Stimulated activated CD4-positive, alpha-beta T cell treated with anti-CD3 and anti-CD28 coated beads, TNF-alpha, amount 100 ng/mL, for 1 hour (primary cell): Measurements from ENCODE around the gene MAST2.

Experiments used
- DNase-seq, 3 donors: peaks; one replicate each; pipeline ENCODE4 v3.0.0-alpha.2; 2020; ENCODE audit warnings: low read depth in 3 of 3, low spot score in 1 of 3

MAST2 gene

GRCh38 chr1:45803299-45803780 is at the start of gene MAST2:
Gene MAST2 (plus strand): TSS chr1:45803612. CDS start chr1:45803896, 284 bp downstream.
- DNase-seq, result peak; percentile 57 to 77 (median 63)

DNA sequence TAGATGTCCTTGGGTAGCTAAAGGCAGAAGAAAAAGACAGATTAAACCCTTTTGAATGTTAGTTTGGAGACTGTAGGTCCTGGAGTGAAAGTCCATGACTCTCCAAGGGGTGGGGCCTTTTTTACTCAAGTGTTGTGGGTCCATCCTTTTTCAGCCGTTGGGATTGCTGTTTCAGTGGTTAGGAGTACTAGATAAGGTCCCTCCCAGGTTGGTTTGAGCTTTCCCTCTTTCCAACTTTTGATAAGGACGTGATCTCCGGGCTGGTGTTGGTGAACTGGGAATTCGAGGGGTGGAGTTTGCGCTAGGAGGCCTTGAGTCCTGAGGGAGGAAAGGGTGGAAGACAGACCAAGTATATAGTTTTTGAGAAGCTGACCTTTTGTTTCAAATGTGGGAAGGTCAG is 47.7 kb upstream of the MAST2 start:
- no peak for DNase-seq

GRCh38 chr1:45762291-45762690 is 41.1 kb upstream of the MAST2 start:
- no peak for DNase-seq

DNA sequence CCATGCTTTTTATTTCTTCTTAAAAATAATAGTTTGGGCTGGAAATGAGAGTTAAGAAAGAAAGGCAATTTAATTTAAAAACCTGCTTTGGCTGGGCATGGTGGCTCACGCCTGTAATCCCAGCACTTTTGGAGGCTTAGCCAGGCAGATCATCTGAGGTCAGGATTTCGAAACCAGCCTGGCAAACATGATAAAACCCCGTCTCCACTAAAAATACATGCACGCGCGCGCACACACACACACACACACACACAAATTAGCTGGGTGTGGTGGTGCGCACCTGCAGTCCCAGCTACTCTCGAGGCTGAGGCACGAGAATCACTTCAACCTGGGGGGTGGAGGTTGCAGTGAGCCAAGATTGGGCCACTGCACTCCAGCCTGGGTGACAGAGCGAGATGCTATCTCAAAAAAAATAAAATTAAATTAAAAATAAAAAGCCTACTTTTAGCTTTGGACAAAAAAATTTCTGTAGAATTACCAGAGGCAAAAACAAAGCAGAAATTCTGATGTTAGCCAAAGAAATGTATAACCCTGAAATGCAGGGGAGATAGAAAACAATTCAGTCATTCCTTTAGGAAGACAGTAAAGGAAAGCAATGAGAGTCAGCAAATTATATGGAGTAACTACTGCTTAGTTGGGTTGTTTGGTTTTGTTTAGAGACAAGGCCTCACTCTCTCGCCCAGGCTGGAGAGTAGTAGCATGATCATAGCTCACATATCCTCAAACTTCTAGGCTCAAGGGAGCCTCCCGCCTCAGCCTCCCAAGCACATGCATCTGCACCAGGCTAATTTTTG is 37.2 kb upstream of the MAST2 start:
- no peak for DNase-seq

DNA sequence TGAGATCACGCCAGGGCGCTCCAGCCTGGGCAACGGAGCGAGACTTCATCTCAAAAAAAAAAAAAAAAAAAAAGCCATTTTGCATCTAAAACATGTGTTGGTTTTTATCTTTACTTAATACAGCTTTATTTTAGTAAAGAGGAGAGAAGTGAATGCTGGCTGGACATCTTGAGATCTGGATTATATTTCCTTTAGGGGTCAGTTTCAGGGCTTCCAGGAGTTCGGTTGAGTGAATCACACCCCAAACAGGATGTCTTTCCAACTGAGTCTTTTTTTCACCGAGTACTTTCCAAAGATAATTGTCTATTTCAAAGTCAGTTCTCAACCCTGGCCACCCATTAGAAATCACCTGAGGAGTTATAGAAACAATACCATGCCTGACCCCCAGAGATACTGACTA is 36.4 kb upstream of the MAST2 start:
- no peak for DNase-seq

DNA sequence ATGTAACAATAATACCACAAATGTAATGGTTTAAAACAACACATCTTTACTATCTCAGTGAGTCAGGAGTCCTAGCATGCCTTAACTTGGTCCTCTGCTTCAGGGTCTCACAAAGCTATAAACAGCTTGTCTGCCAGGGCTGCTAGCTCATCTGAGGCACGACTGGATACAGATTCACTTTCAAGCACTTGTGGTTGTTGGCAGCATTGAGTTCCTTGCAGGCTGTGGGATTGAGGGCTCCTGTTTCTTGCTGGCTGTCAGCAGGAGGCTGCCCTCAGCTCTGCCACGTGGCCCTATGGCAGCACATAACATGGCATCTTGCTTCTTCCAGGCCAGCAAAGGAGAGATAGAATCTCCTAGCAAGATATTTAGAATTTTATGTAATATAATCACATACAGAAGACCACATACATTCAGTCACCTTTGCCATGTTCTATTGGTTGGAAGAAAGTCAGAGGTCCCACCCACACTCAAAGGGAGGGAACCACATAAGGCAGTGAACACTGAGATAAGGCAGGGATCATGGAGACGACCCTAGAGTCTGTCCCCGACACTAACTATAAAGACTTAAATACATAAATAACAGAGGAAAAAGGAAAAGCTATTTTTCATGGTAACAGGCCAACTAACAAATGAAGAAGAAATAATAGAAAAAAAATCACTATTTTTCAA is 34.0 kb upstream of the MAST2 start:
- no peak for DNase-seq

- no peak for DNase-seq
Observed at GRCh38 chr1:45772971-45773370, 30.4 kb upstream of the MAST2 start.

GRCh38 chr1:45775794-45776193 is 27.6 kb upstream of the MAST2 start:
- no peak for DNase-seq

DNA sequence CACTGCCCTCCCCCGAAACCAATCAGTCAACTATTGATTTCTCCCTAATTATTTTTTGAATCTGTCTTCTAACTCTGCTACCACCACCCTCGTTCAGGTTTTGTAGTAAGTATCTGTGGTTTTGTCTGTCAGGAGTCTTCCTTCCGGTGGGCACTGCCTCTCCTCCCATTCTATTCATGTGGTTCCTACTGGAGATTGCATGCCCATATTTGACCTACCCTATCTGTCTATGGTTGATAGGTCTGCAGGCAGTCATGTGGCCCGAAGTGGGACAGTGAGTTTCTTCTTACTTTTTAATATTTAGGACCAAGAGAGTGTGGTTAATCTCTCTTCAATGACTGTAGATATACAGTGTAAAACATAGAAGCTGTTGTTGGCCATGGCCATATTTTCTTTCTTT is 17.8 kb upstream of the MAST2 start:
- DNase-seq, result no peak

DNA sequence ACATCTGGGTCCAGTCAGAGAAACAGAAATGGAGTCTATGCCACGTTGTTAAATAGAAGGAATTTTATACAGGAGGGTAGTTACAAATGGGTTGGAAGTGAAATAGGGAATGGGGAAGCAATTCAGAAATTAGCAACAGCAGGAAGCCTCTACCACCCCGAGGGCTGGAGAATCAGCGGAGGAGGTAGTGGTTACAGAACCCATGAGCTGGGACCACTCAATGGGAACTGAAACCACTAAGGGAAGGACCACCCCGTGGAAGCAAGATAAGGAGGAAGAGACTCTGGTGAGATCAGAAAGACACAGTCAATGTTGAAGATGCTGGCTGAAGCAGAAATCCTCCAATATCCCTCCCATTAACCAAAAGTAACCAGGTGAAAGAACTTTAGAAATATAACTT is 15.5 kb upstream of the MAST2 start:
- no peak for DNase-seq

GRCh38 chr1:45789601-45790000 is 13.8 kb upstream of the MAST2 start:
- DNase-seq, result no peak

GRCh38 chr1:45792744-45793143 is 10.7 kb upstream of the MAST2 start:
- no peak for DNase-seq

DNA sequence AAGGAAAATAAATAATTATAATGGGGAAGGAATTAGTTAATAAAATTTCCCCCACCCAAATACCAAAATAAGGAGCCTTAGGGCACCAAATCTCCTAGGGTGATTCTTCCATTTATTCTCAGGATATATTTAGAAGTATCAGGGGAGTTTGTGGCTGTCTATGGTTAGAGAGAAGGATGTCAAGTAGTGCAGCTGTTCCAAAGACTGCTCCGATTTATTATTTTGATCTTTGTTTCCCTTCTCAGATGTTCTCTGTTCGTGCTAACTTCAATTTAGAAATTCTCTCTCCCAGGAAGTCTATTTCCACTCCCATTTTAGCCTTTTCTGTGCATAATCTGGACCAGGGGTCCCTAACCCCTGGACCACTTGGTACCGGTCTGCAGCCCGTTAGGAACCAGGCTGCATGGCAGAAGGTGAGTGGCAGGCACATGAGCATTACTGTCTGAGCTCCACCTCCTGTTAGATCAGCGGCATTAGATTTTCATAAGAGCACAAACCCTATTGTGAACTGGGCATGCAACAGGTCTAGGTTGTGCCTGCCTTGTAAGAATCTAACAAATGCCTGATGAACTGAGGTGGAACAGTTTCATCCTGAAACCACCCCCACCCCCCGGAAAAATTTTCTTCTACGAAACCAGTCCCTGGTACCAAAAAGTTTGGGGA is 9.3 kb upstream of the MAST2 start:
- DNase-seq, result no peak

GRCh38 chr1:45796381-45796780 is 7.0 kb upstream of the MAST2 start:
- no peak for DNase-seq

GRCh38 chr1:45796946-45797345 is 6.5 kb upstream of the MAST2 start:
- DNase-seq, result no peak

GRCh38 chr1:45800899-45801298 is 2.5 kb upstream of the MAST2 start:
- DNase-seq, result no peak

DNA sequence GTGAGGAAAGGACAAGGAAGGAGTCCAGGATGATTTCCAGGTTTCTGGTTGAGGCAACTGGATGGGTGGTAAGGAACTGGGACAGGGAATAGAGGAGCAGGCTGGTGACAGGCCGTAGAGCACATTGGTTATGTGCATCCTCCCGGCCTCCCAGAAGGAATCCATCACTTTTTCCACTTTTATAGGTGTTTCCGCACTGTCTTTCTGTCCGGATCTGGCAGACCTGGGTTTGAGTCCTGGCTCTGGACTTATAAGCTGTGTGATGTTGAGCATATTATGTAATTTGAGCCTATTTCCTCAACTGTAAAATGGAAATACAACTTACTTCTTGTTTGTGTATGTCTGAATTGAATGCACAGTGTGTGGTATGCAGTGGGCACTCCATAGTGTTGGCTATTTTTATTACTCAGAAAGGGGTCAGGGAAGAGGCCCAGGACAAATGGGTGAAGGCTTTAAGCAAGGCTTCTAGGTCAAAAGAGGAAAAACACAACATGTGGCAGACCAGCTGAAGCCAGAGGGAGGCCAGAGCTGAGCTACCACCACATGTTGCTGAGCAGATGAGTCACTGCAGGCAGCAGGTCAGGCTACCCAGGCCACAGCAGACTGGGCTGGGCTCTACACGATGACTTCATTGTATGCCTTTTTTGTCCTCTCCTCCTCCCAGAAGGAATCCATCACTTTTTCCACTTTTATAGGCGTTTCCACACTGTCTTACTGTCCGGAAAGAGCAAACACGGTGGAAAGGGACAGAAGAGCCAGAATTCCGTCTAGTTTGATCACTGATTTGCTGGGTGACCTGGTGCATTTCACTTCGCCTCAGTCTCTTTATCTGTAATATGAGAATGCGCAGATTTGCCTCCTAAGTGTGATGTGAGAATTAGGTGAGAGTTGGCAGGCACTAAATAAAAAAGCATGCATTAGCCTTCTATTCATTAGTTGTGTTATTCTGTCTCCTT is 791 bp upstream of the MAST2 start:
- no peak for DNase-seq

GRCh38 chr1:45803781-45804668 is 613 bp downstream of the MAST2 start:
- peak in 1 of 3 donors; percentile 1 for DNase-seq

- no peak for DNase-seq
Observed at GRCh38 chr1:45804669-45804969, 1.2 kb downstream of the MAST2 start.

DNA sequence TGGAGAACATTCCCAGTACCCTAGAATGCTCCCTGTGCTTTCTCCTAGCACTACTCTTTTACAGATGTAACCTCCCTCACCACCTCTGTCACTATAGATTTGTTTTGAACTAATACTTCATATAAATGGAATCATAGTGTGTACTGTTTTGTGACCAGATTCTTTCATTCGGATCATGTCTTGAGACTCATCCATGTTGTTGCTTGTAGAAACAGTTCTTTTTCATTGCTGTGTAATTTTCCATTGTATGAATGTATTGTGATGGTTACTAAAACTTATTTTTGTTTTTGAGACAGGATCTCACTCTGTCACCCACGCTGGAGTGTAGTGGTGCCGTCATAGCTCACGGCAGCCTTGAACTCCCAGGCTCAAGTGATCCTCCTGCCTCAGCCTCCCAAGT is 2.7 kb downstream of the MAST2 start:
- DNase-seq, result no peak
